ENCODE results near the gene CTBP2. TPM values are rescaled to one million over a fixed set of nuclear protein-coding genes. Genes with fewer than 3 reads are reported as not detected.

CTBP2 gene
- total and polyA plus RNA-seq, 4 donors: 3.4 to 59.2 (median 5.5) TPM

DNA sequence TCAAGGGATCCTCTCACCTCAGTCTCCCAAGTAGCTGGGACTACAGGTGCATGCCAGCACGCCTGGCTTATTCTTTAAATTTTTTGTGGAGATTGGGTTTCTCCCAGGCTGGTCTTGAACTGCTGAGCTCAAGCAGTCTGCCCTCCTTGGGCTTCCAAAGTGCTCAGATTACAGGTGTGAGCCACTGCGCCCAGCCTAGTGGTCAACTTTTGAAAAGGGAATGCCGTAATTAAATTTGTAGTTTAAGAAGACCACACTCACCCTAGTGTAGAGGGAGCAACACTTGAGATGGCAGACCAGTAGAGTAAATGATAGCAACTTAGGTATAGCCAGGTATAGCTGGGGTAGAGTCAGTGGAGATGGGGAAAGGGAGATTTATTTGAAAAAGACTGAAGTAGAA is 200.8 kb downstream of the CTBP2 start:
- H3K9me3 ChIP-seq (ENCODE audit: control insufficient read depth in 4 of 4, low read length in 3 of 4): no peaks in the 10 kb centered on the region
- no peak overlapping the region for H3K9ac ChIP-seq (ENCODE audit: low read depth in 1 of 2, low read length in 2 of 2)
- TF ChIP-seq YY1 (IDR thresholded peaks at IDR 0.05) (no peak), NR2F2 (IDR thresholded peaks at IDR 0.05) (no peak), RXRA (IDR thresholded peaks at IDR 0.05) (no peak), SP1 (IDR thresholded peaks at IDR 0.05) (no peak), TAF1 (conservative IDR thresholded peaks at IDR 0.05) (no peak), FOXA2 (IDR thresholded peaks at IDR 0.05) (no peak), EGR1 (IDR thresholded peaks at IDR 0.05; ENCODE audit: low read depth in 2 of 2) (no peak), FOXA1 (IDR thresholded peaks at IDR 0.05) (no peak), GABPA (IDR thresholded peaks at IDR 0.05 in 1 of 2, conservative IDR thresholded peaks at IDR 0.05 in 1 of 2) (no peak)
- TF ChIP-seq, protein P1, sequence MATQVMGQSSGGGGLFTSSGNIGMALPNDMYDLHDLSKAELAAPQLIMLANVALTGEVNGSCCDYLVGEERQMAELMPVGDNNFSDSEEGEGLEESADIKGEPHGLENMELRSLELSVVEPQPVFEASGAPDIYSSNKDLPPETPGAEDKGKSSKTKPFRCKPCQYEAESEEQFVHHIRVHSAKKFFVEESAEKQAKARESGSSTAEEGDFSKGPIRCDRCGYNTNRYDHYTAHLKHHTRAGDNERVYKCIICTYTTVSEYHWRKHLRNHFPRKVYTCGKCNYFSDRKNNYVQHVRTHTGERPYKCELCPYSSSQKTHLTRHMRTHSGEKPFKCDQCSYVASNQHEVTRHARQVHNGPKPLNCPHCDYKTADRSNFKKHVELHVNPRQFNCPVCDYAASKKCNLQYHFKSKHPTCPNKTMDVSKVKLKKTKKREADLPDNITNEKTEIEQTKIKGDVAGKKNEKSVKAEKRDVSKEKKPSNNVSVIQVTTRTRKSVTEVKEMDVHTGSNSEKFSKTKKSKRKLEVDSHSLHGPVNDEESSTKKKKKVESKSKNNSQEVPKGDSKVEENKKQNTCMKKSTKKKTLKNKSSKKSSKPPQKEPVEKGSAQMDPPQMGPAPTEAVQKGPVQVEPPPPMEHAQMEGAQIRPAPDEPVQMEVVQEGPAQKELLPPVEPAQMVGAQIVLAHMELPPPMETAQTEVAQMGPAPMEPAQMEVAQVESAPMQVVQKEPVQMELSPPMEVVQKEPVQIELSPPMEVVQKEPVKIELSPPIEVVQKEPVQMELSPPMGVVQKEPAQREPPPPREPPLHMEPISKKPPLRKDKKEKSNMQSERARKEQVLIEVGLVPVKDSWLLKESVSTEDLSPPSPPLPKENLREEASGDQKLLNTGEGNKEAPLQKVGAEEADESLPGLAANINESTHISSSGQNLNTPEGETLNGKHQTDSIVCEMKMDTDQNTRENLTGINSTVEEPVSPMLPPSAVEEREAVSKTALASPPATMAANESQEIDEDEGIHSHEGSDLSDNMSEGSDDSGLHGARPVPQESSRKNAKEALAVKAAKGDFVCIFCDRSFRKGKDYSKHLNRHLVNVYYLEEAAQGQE (IDR thresholded peaks at IDR 0.05): no peak
- TF ChIP-seq, protein P2, sequence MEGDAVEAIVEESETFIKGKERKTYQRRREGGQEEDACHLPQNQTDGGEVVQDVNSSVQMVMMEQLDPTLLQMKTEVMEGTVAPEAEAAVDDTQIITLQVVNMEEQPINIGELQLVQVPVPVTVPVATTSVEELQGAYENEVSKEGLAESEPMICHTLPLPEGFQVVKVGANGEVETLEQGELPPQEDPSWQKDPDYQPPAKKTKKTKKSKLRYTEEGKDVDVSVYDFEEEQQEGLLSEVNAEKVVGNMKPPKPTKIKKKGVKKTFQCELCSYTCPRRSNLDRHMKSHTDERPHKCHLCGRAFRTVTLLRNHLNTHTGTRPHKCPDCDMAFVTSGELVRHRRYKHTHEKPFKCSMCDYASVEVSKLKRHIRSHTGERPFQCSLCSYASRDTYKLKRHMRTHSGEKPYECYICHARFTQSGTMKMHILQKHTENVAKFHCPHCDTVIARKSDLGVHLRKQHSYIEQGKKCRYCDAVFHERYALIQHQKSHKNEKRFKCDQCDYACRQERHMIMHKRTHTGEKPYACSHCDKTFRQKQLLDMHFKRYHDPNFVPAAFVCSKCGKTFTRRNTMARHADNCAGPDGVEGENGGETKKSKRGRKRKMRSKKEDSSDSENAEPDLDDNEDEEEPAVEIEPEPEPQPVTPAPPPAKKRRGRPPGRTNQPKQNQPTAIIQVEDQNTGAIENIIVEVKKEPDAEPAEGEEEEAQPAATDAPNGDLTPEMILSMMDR (IDR thresholded peaks at IDR 0.05; ENCODE audit: low read depth, low read length, missing input control): no peak
- H3K27me3 ChIP-seq (ENCODE audit: control insufficient read depth in 4 of 4, insufficient read depth in 4 of 4, low read length in 3 of 4): no peaks in the 10 kb centered on the region
- no peaks in the 10 kb centered on the region for H3K36me3 ChIP-seq (ENCODE audit: control insufficient read depth in 4 of 4, insufficient read depth in 3 of 4, low read depth in 1 of 4, low read length in 3 of 4)
- peaks cover 15 to 26% (median 16%) of the 10 kb centered on the region in 4 donors for H3K4me1 ChIP-seq (ENCODE audit: control insufficient read depth in 4 of 4, insufficient read depth in 4 of 4, low read length in 3 of 4)
- WGBS: 98% methylated on average over 3 of the region's 3 CpGs
- DNase-seq (ENCODE audit: low spot score): no peak
- no peak overlapping the region for H3K27ac ChIP-seq (ENCODE audit: low read depth in 1 of 2, low read length in 2 of 2)
- no peak overlapping the region for H3K4me3 ChIP-seq (ENCODE audit: low read depth in 1 of 3, low read length in 3 of 3)

DNA sequence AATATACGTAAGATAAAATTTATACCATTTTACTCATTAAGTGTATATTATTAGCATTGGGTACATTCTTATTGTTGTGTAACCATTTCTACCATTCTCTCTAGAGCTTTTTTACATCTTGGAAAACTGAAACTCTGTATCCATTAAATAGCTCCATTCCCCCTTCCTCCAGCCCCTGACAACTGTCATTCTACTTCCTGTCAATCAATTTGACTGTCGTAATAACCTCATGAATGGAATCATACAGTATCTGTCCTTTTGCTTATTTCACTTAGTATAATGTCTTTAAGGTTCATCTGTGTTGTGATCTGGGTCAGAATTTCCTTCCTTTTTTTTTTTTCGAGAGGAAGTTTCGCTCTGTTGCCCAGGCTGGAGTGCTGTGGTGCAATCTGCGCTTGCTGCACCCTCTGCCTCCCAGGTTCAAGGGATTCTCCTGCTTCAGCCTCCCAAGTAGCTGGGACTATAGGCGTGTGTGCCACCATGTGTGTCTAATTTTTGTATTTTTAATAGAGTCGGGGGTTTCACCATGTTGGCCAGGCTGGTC is 202.9 kb downstream of the CTBP2 start:
- H3K27me3 ChIP-seq (ENCODE audit: control insufficient read depth in 4 of 4, insufficient read depth in 4 of 4, low read length in 3 of 4): no peaks in the 10 kb centered on the region
- DNase-seq (ENCODE audit: low spot score): no peak
- H3K4me3 ChIP-seq (ENCODE audit: low read depth in 1 of 3, low read length in 3 of 3): no peak overlapping the region
- peaks cover 16 to 40% (median 27%) of the 10 kb centered on the region in 4 donors for H3K4me1 ChIP-seq (ENCODE audit: control insufficient read depth in 4 of 4, insufficient read depth in 4 of 4, low read length in 3 of 4)
- H3K9ac ChIP-seq (ENCODE audit: low read depth in 1 of 2, low read length in 2 of 2): no peak overlapping the region
- no peak overlapping the region for H3K27ac ChIP-seq (ENCODE audit: low read depth in 1 of 2, low read length in 2 of 2)
- H3K36me3 ChIP-seq (ENCODE audit: control insufficient read depth in 4 of 4, insufficient read depth in 3 of 4, low read depth in 1 of 4, low read length in 3 of 4): no peaks in the 10 kb centered on the region
- WGBS: 81% methylated on average over 7 of the region's 7 CpGs
- H3K9me3 ChIP-seq (ENCODE audit: control insufficient read depth in 4 of 4, low read length in 3 of 4): no peaks in the 10 kb centered on the region
- TF ChIP-seq NR2F2 (IDR thresholded peaks at IDR 0.05) (no peak), HNF4G (IDR thresholded peaks at IDR 0.05) (no peak), HNF4A (conservative IDR thresholded peaks at IDR 0.05) (no peak), EGR1 (IDR thresholded peaks at IDR 0.05; ENCODE audit: low read depth in 2 of 2) (no peak), JUND (IDR thresholded peaks at IDR 0.05) (no peak), YY1 (IDR thresholded peaks at IDR 0.05) (no peak), RAD21 (IDR thresholded peaks at IDR 0.05) (no peak), RXRA (IDR thresholded peaks at IDR 0.05) (no peak), SP1 (IDR thresholded peaks at IDR 0.05) (no peak), FOXA2 (IDR thresholded peaks at IDR 0.05) (no peak), TAF1 (conservative IDR thresholded peaks at IDR 0.05) (no peak), FOXA1 (IDR thresholded peaks at IDR 0.05) (no peak), GABPA (IDR thresholded peaks at IDR 0.05 in 1 of 2, conservative IDR thresholded peaks at IDR 0.05 in 1 of 2) (no peak)
- TF ChIP-seq, protein P3, sequence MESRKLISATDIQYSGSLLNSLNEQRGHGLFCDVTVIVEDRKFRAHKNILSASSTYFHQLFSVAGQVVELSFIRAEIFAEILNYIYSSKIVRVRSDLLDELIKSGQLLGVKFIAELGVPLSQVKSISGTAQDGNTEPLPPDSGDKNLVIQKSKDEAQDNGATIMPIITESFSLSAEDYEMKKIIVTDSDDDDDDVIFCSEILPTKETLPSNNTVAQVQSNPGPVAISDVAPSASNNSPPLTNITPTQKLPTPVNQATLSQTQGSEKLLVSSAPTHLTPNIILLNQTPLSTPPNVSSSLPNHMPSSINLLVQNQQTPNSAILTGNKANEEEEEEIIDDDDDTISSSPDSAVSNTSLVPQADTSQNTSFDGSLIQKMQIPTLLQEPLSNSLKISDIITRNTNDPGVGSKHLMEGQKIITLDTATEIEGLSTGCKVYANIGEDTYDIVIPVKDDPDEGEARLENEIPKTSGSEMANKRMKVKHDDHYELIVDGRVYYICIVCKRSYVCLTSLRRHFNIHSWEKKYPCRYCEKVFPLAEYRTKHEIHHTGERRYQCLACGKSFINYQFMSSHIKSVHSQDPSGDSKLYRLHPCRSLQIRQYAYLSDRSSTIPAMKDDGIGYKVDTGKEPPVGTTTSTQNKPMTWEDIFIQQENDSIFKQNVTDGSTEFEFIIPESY (IDR thresholded peaks at IDR 0.05): no peak
- TF ChIP-seq, protein P2 (IDR thresholded peaks at IDR 0.05; ENCODE audit: low read depth, low read length, missing input control): no peak
- TF ChIP-seq, protein P1 (IDR thresholded peaks at IDR 0.05): no peak
- TF ChIP-seq, protein P4, sequence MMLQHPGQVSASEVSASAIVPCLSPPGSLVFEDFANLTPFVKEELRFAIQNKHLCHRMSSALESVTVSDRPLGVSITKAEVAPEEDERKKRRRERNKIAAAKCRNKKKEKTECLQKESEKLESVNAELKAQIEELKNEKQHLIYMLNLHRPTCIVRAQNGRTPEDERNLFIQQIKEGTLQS (IDR thresholded peaks at IDR 0.05): no peak
